Endothelial cell of umbilical vein (primary cell): ENCODE measurements around the gene KCNMA1.

Experiments used
- FOS ChIP-seq: IDR thresholded peaks from 2 replicates; pipeline ENCODE4 v1.6.1; 2011; ENCODE audit warnings: mild to moderate bottlenecking, low read length, moderate library complexity, borderline replicate concordance; ENCODE audit not compliant: insufficient read depth
- POLR2AphosphoS5 ChIP-seq: IDR thresholded peaks from 2 replicates; pipeline ENCODE4 v1.6.1; 2012; ENCODE audit warnings: low read depth, mild to moderate bottlenecking, control low read depth, low read length, moderate library complexity; ENCODE audit not compliant: insufficient read depth

- TF ChIP-seq FOS (no peak), POLR2AphosphoS5 (no peak)
Observed at GRCh38 chr10:77180104-77180503, 457.5 kb downstream of the KCNMA1 start.
